ENCODE data around the gene UMAD1. TPM values are rescaled to one million over a fixed set of nuclear protein-coding genes. Genes with fewer than 3 reads are reported as not detected.

The UMAD1 gene
- total RNA-seq, 1 donor from 2014 or later: 12.8 TPM

GRCh38 chr7:7810380-7810779 lies 169.8 kb downstream of the UMAD1 start:
- Mint-ChIP-seq H3K36me3 (ENCODE audit: insufficient read depth) (peaks cover 1% of the 10 kb centered on the region), H3K4me3 (ENCODE audit: low read depth) (no peak overlapping the region), H3K9me3 (ENCODE audit: low read depth) (no peaks in the 10 kb centered on the region), H3K4me1 (ENCODE audit: low read depth) (peaks cover 9% of the 10 kb centered on the region), H3K27ac (no peak overlapping the region), H3K27me3 (no peaks in the 10 kb centered on the region)
- TF ChIP-seq CTCF (IDR thresholded peaks at IDR 0.05; ENCODE audit: unreplicated experiment): no peak
- no peak for DNase-seq (ENCODE audit: low spot score, unreplicated experiment)

GRCh38 chr7:7810826-7811225 lies 170.3 kb downstream of the UMAD1 start:
- DNase-seq (ENCODE audit: low spot score, unreplicated experiment): no peak
- Mint-ChIP-seq H3K4me3 (ENCODE audit: low read depth) (no peak overlapping the region), H3K4me1 (ENCODE audit: low read depth) (peaks cover 9% of the 10 kb centered on the region), H3K9me3 (ENCODE audit: low read depth) (no peaks in the 10 kb centered on the region), H3K27ac (no peak overlapping the region), H3K36me3 (ENCODE audit: insufficient read depth) (peaks cover 1% of the 10 kb centered on the region), H3K27me3 (no peaks in the 10 kb centered on the region)
- no peak for TF ChIP-seq CTCF (IDR thresholded peaks at IDR 0.05; ENCODE audit: unreplicated experiment)

GRCh38 chr7:7812112-7812511 lies 171.6 kb downstream of the UMAD1 start:
- TF ChIP-seq CTCF (IDR thresholded peaks at IDR 0.05; ENCODE audit: unreplicated experiment): no peak
- H3K4me3 Mint-ChIP-seq (ENCODE audit: low read depth): no peak overlapping the region
- H3K27me3 Mint-ChIP-seq: no peaks in the 10 kb centered on the region
- DNase-seq (ENCODE audit: low spot score, unreplicated experiment): no peak
- no peaks in the 10 kb centered on the region for H3K9me3 Mint-ChIP-seq (ENCODE audit: low read depth)
- H3K27ac Mint-ChIP-seq: no peak overlapping the region
- peaks cover 5% of the 10 kb centered on the region for H3K36me3 Mint-ChIP-seq (ENCODE audit: insufficient read depth)
- H3K4me1 Mint-ChIP-seq (ENCODE audit: low read depth): peaks cover 9% of the 10 kb centered on the region

GRCh38 chr7:7815395-7815794 lies 174.8 kb downstream of the UMAD1 start:
- H3K27ac Mint-ChIP-seq: no peak overlapping the region
- TF ChIP-seq CTCF (IDR thresholded peaks at IDR 0.05; ENCODE audit: unreplicated experiment): no peak
- H3K9me3 Mint-ChIP-seq (ENCODE audit: low read depth): peaks cover 2% of the 10 kb centered on the region
- H3K4me3 Mint-ChIP-seq (ENCODE audit: low read depth): no peak overlapping the region
- no peaks in the 10 kb centered on the region for H3K27me3 Mint-ChIP-seq
- peaks cover 9% of the 10 kb centered on the region for H3K4me1 Mint-ChIP-seq (ENCODE audit: low read depth)
- peaks cover 8% of the 10 kb centered on the region for H3K36me3 Mint-ChIP-seq (ENCODE audit: insufficient read depth)
- no peak for DNase-seq (ENCODE audit: low spot score, unreplicated experiment)

GRCh38 chr7:7816084-7816483 lies 175.5 kb downstream of the UMAD1 start:
- no peak for DNase-seq (ENCODE audit: low spot score, unreplicated experiment)
- Mint-ChIP-seq H3K9me3 (ENCODE audit: low read depth) (peaks cover 2% of the 10 kb centered on the region), H3K27ac (no peak overlapping the region), H3K4me1 (ENCODE audit: low read depth) (peaks cover 9% of the 10 kb centered on the region), H3K4me3 (ENCODE audit: low read depth) (no peak overlapping the region), H3K27me3 (no peaks in the 10 kb centered on the region), H3K36me3 (ENCODE audit: insufficient read depth) (peaks cover 8% of the 10 kb centered on the region)
- TF ChIP-seq CTCF (IDR thresholded peaks at IDR 0.05; ENCODE audit: unreplicated experiment): no peak
